NB4 (cell line): ENCODE measurements around the gene MSL2.
"Not testable (repeated sequence)": the region's sequence is repeated elsewhere in the genome, so short reads cannot be mapped to it uniquely, and the experiment has no call there.

ENCODE experiments used
- MYC ChIP-seq: IDR thresholded peaks from 2 replicates; pipeline ENCODE4 v1.6.1; 2011; ENCODE audit warnings: low read depth, low read length
- POLR2A ChIP-seq: IDR thresholded peaks from 2 replicates; pipeline ENCODE4 v1.6.1; 2011; ENCODE audit warnings: mild to moderate bottlenecking; ENCODE audit not compliant: insufficient read length; ENCODE audit errors: extremely low read depth
- TF ChIP-seq, protein P1 (sequence below): IDR thresholded peaks from one replicate; pipeline ENCODE4 v1.5.1; 2012; ENCODE audit warnings: low read depth, low read length

DNA sequence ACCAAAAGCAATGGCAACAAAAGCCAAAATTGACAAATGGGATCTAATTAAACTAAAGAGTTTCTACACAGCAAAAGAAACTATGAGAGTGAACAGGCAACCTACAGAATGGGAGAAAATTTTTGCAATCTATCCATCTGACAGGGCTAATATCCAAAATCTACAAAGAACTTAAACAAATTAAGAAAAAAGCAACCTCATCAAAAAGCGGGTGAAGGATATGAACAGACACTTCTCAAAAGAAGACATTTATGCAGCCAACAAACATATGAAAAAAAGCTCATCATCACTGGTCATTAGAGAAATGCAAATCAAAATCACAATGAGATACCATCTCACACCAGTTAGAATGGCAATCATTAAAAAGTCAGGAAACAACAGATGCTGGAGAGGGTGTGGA lies 76.8 kb downstream of the MSL2 start:
- TF ChIP-seq, protein P1, sequence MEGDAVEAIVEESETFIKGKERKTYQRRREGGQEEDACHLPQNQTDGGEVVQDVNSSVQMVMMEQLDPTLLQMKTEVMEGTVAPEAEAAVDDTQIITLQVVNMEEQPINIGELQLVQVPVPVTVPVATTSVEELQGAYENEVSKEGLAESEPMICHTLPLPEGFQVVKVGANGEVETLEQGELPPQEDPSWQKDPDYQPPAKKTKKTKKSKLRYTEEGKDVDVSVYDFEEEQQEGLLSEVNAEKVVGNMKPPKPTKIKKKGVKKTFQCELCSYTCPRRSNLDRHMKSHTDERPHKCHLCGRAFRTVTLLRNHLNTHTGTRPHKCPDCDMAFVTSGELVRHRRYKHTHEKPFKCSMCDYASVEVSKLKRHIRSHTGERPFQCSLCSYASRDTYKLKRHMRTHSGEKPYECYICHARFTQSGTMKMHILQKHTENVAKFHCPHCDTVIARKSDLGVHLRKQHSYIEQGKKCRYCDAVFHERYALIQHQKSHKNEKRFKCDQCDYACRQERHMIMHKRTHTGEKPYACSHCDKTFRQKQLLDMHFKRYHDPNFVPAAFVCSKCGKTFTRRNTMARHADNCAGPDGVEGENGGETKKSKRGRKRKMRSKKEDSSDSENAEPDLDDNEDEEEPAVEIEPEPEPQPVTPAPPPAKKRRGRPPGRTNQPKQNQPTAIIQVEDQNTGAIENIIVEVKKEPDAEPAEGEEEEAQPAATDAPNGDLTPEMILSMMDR: not testable (repeated sequence)
- TF ChIP-seq POLR2A, MYC: not testable (repeated sequence)
